CD4-positive, alpha-beta T cell (primary cell): ENCODE results near the gene PXT1. TPM values are rescaled to one million over a fixed set of nuclear protein-coding genes. Genes with fewer than 3 reads are reported as not detected.

ENCODE experiments used
- ATAC-seq: fragments of 200-7000 bp; cut with Tn5 transposase; one replicate; pipeline ENCODE4 v1.10.0; 2022; ENCODE audit warnings: mild to moderate bottlenecking; ENCODE audit not compliant: poor library complexity
- CTCF ChIA-PET: fragments of 350-600 bp; sonication (Branson Sonifier 250); formaldehyde crosslinking; loops from one replicate; lab custom pipeline; 2021; ENCODE audit warnings: antibody characterized with exemption, inconsistent platforms; lab: Charles Lee
- POLR2A ChIA-PET: fragments of 350-600 bp; sonication (Branson Sonifier 250); formaldehyde crosslinking; loops from one replicate; lab custom pipeline; 2021; ENCODE audit warnings: antibody characterized with exemption, inconsistent platforms; lab: Charles Lee
- DNase-seq, 14 experiments: peaks; one replicate each; pipeline ENCODE4 v3.0.0-alpha.2; 2013 to 2020; ENCODE audit warnings: mixed read lengths in 2 of 14
- H3K27ac ChIP-seq, 2 donors: one replicate each; pipeline versions ENCODE4 v1.5.1 to v1.7.0; 2013; ENCODE audit warnings: low read length in 2 of 2, low read depth in 1 of 2, mild to moderate bottlenecking in 1 of 2
- H3K27me3 ChIP-seq, 2 experiments: 1 replicate in 1 of 2; 2 replicates in 1 of 2; pipeline versions ENCODE4 v1.6.1 to v1.7.0; 2013; ENCODE audit warnings: low read length in 2 of 2, control low read depth in 1 of 2, mild to moderate bottlenecking in 1 of 2, moderate library complexity in 1 of 2; ENCODE audit not compliant: insufficient read depth in 2 of 2, control insufficient read depth in 1 of 2
- H3K36me3 ChIP-seq: one replicate; pipeline ENCODE4 v1.6.1; 2013; ENCODE audit warnings: low read length, control low read depth; ENCODE audit not compliant: insufficient read depth
- H3K4me1 ChIP-seq: one replicate; pipeline ENCODE4 v1.6.1; 2013; ENCODE audit warnings: low read length, control low read depth; ENCODE audit not compliant: insufficient read depth
- H3K4me3 ChIP-seq: one replicate; pipeline ENCODE4 v1.5.1; 2013; ENCODE audit warnings: mild to moderate bottlenecking, low read length, moderate library complexity
- H3K9me3 ChIP-seq, 2 experiments: 1 replicate in 1 of 2; 2 replicates in 1 of 2; pipeline versions ENCODE4 v1.6.1 to v1.7.0; 2013; ENCODE audit warnings: low read length in 2 of 2, mild to moderate bottlenecking in 2 of 2, control low read depth in 1 of 2, moderate library complexity in 1 of 2; ENCODE audit not compliant: control insufficient read depth in 1 of 2, insufficient read depth in 1 of 2
- H3K27ac Mint-ChIP-seq: one replicate; pipeline ENCODE4 v1.8.0; 2020; ENCODE audit warnings: mixed read lengths
- H3K27me3 Mint-ChIP-seq: one replicate; pipeline ENCODE4 v1.8.0; 2021; ENCODE audit warnings: mixed read lengths
- H3K36me3 Mint-ChIP-seq: one replicate; pipeline ENCODE4 v1.8.0; 2021; ENCODE audit warnings: low read depth, mixed read lengths
- H3K4me1 Mint-ChIP-seq: one replicate; pipeline ENCODE4 v1.8.0; 2021; ENCODE audit warnings: low read depth, mixed read lengths
- H3K4me3 Mint-ChIP-seq: one replicate; pipeline ENCODE4 v1.8.0; 2020; ENCODE audit warnings: mild to moderate bottlenecking, mixed read lengths
- H3K9me3 Mint-ChIP-seq: one replicate; pipeline ENCODE4 v1.8.0; 2020; ENCODE audit warnings: mixed read lengths
- CTCF ChIP-seq: fragments of 200-600 bp; IDR thresholded peaks from one replicate; pipeline ENCODE4 v1.8.0; 2022; ENCODE audit warnings: antibody characterized with exemption, mild to moderate bottlenecking
- intact Hi-C, 2 experiments: fragments of 100-400 bp; cut with DNase I in 1 of 2; cut with micrococcal nuclease in 1 of 2; formaldehyde crosslinking; loops; one replicate each; pipeline versions ENCODE4 v1.15.1 to v1.9.0; 2023 to 2025; cut with DNase I, micrococcal nuclease
- total RNA-seq, 174 experiments: library from RNA in 2 of 174; stranded (reverse) in 2 of 174; gene quantifications; one replicate each; pipeline ENCODE4 v1.2.3 and lab custom pipeline; 2021 to 2026

Gene PXT1
- total RNA-seq, 2 experiments from 2014 or later, result 0.55 to 0.59 TPM

GRCh38 chr6:36346486-36347273, 96.0 kb downstream of the PXT1 start:
- H3K36me3 Mint-ChIP-seq, result no peaks in the 10 kb centered on the region
- Histone ChIP-seq H3K9me3 (no peaks in the 10 kb centered on the region), H3K27ac (no peak overlapping the region), H3K36me3 (no peaks in the 10 kb centered on the region), H3K27me3 (no peaks in the 10 kb centered on the region), H3K4me1 (no peaks in the 10 kb centered on the region), H3K4me3 (no peak overlapping the region)
- no peaks in the 10 kb centered on the region for H3K4me1 Mint-ChIP-seq
- ATAC-seq (no peak), DNase-seq (no peak)
- H3K9me3 Mint-ChIP-seq, result no peaks in the 10 kb centered on the region
- TF ChIP-seq CTCF, result no peak
- no peak overlapping the region for H3K27ac Mint-ChIP-seq
- intact Hi-C loops, result no loop called here
- ChIA-PET POLR2A (no interaction called here), CTCF (no interaction called here)
- peaks cover 4% of the 10 kb centered on the region for H3K27me3 Mint-ChIP-seq
- H3K4me3 Mint-ChIP-seq, result no peak overlapping the region

- intact Hi-C loops, result no loop called here
- peaks cover 2% of the 10 kb centered on the region for H3K4me1 Mint-ChIP-seq
- Histone ChIP-seq H3K27me3 (peaks cover 0 to under 1% of the 10 kb centered on the region in 2 experiments), H3K9me3 (no peaks in the 10 kb centered on the region), H3K27ac (no peak overlapping the region), H3K4me1 (peaks cover 2% of the 10 kb centered on the region), H3K4me3 (no peak overlapping the region), H3K36me3 (no peaks in the 10 kb centered on the region)
- ATAC-seq (no peak), DNase-seq (no peak)
- ChIA-PET CTCF (interaction anchor here (1.0 kb wide), 1 partner anchor 12 kb away, joined by 3 read pairs; no protein-coding TSS in a partner anchor), POLR2A (no interaction called here)
- peaks cover 6% of the 10 kb centered on the region for H3K27me3 Mint-ChIP-seq
- H3K27ac Mint-ChIP-seq, result no peak overlapping the region
- H3K4me3 Mint-ChIP-seq, result no peak overlapping the region
- no peaks in the 10 kb centered on the region for H3K9me3 Mint-ChIP-seq
- no peak for TF ChIP-seq CTCF
- no peaks in the 10 kb centered on the region for H3K36me3 Mint-ChIP-seq
These were observed 96.8 kb downstream of the PXT1 start for GRCh38 chr6:36345681-36346466.

- POLR2A ChIA-PET, result no interaction called here
- no peaks in the 10 kb centered on the region for H3K36me3 ChIP-seq
- CTCF ChIA-PET, result interaction anchor here (2.0 kb wide), 1 partner anchor 41 kb away, joined by 5 read pairs; no protein-coding TSS in a partner anchor
- H3K4me1 ChIP-seq, result peaks cover 8% of the 10 kb centered on the region
- intact Hi-C loops, result loop anchor here in 1 of 2 experiments (5.0 kb wide), 1 partner anchor 339 kb away; no protein-coding TSS in a partner anchor
- H3K27me3 ChIP-seq, result peaks cover 5 to 14% of the 10 kb centered on the region in 2 experiments
- no peaks in the 10 kb centered on the region for H3K36me3 Mint-ChIP-seq
- H3K4me1 Mint-ChIP-seq, result peaks cover 5% of the 10 kb centered on the region
- H3K27ac ChIP-seq, result no peak overlapping the region
- H3K9me3 Mint-ChIP-seq, result no peaks in the 10 kb centered on the region
- H3K4me3 Mint-ChIP-seq, result no peak overlapping the region
- ATAC-seq (no peak), DNase-seq (no peak)
- H3K27me3 Mint-ChIP-seq, result peaks cover 17% of the 10 kb centered on the region
- TF ChIP-seq CTCF, result no peak
- H3K9me3 ChIP-seq, result no peaks in the 10 kb centered on the region
- no peak overlapping the region for H3K4me3 ChIP-seq
- no peak overlapping the region for H3K27ac Mint-ChIP-seq
These were observed 99.5 kb downstream of the PXT1 start for GRCh38 chr6:36343109-36343680.
